Measurements from ENCODE around the gene PSMD5.

Gene PSMD5

GRCh38 chr9:120841930-120842684, 615 bp downstream of the PSMD5 start:
- Histone ChIP-seq H3K36me3 (ENCODE audit: insufficient read depth, low read length) (no peaks in the 10 kb centered on the region), H3K4me2 (ENCODE audit: low read depth, low read length, poor library complexity, severe bottlenecking) (peak overlapping the region; percentile 92), H4K20me1 (ENCODE audit: insufficient read depth, low read length, poor library complexity, severe bottlenecking) (peaks cover 3% of the 10 kb centered on the region), H3K4me1 (ENCODE audit: insufficient read depth, low read length, poor library complexity, severe bottlenecking) (peaks cover 12% of the 10 kb centered on the region), H2AFZ (ENCODE audit: low read length) (peak overlapping the region; percentile 89), H3K9me2 (replicated peaks; ENCODE audit: low read depth, low read length) (no peaks in the 10 kb centered on the region), H3K79me2 (ENCODE audit: insufficient read depth, low read length) (peaks cover 64% of the 10 kb centered on the region), H3F3A (ENCODE audit: low read depth) (no peaks in the 10 kb centered on the region), H3K9ac (ENCODE audit: low read depth, low read length, poor library complexity, severe bottlenecking) (peak overlapping the region; percentile 98), H3K27me3 (ENCODE audit: insufficient read depth, low read length, poor library complexity, severe bottlenecking) (no peaks in the 10 kb centered on the region), H3K4me3 (ENCODE audit: low read length, poor library complexity, severe bottlenecking) (peak overlapping the region; percentile 93), H3K9me3 (ENCODE audit: insufficient read depth, low read depth, low read length) (no peaks in the 10 kb centered on the region)
- TF ChIP-seq, protein P1, sequence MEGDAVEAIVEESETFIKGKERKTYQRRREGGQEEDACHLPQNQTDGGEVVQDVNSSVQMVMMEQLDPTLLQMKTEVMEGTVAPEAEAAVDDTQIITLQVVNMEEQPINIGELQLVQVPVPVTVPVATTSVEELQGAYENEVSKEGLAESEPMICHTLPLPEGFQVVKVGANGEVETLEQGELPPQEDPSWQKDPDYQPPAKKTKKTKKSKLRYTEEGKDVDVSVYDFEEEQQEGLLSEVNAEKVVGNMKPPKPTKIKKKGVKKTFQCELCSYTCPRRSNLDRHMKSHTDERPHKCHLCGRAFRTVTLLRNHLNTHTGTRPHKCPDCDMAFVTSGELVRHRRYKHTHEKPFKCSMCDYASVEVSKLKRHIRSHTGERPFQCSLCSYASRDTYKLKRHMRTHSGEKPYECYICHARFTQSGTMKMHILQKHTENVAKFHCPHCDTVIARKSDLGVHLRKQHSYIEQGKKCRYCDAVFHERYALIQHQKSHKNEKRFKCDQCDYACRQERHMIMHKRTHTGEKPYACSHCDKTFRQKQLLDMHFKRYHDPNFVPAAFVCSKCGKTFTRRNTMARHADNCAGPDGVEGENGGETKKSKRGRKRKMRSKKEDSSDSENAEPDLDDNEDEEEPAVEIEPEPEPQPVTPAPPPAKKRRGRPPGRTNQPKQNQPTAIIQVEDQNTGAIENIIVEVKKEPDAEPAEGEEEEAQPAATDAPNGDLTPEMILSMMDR (conservative IDR thresholded peaks at IDR 0.05; ENCODE audit: low read length): no peak
- TF ChIP-seq EZH2phosphoT487 (IDR thresholded peaks at IDR 0.05; ENCODE audit: borderline replicate concordance): no peak

DNA sequence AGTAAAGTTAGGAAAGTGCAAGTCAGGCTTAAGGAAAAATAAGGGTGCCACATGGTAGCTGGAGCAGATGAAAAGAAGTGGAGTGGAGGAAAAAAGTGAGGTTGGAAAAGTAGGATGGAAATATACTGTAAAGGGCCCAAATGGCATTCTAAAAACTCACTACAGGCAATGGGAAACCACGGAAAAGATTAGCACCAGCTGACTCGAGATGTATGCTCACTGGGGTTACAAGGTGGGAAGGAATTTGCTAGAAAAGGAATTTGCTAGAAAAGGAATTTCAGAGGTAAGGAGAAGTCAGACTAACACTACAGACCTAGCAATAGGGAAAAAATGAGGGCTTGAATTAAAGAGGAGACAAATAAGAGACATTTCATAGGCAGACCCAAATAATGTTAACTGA, 3.6 kb downstream of the PSMD5 start:
- Histone ChIP-seq H3K36me3 (ENCODE audit: insufficient read depth, low read length) (no peaks in the 10 kb centered on the region), H3K9me3 (ENCODE audit: insufficient read depth, low read depth, low read length) (no peaks in the 10 kb centered on the region), H4K20me1 (ENCODE audit: insufficient read depth, low read length, poor library complexity, severe bottlenecking) (peaks cover 3% of the 10 kb centered on the region), H3K9me2 (replicated peaks; ENCODE audit: low read depth, low read length) (no peaks in the 10 kb centered on the region), H3K4me3 (ENCODE audit: low read length, poor library complexity, severe bottlenecking) (peak overlapping the region; percentile 9), H3K27me3 (ENCODE audit: insufficient read depth, low read length, poor library complexity, severe bottlenecking) (no peaks in the 10 kb centered on the region), H3K4me2 (ENCODE audit: low read depth, low read length, poor library complexity, severe bottlenecking) (peak overlapping the region; percentile 47), H3F3A (ENCODE audit: low read depth) (no peaks in the 10 kb centered on the region), H3K4me1 (ENCODE audit: insufficient read depth, low read length, poor library complexity, severe bottlenecking) (peaks cover 7% of the 10 kb centered on the region), H3K9ac (ENCODE audit: low read depth, low read length, poor library complexity, severe bottlenecking) (peak overlapping the region; percentile 26), H2AFZ (ENCODE audit: low read length) (no peak overlapping the region), H3K79me2 (ENCODE audit: insufficient read depth, low read length) (peaks cover 51% of the 10 kb centered on the region)
- TF ChIP-seq, protein P1 (conservative IDR thresholded peaks at IDR 0.05; ENCODE audit: low read length): no peak
- TF ChIP-seq EZH2phosphoT487 (IDR thresholded peaks at IDR 0.05; ENCODE audit: borderline replicate concordance): no peak

GRCh38 chr9:120837921-120838320, 4.8 kb downstream of the PSMD5 start:
- Histone ChIP-seq H3K9me3 (ENCODE audit: insufficient read depth, low read depth, low read length) (no peaks in the 10 kb centered on the region), H2AFZ (ENCODE audit: low read length) (no peak overlapping the region), H4K20me1 (ENCODE audit: insufficient read depth, low read length, poor library complexity, severe bottlenecking) (peaks cover 3% of the 10 kb centered on the region), H3K36me3 (ENCODE audit: insufficient read depth, low read length) (peaks cover 4% of the 10 kb centered on the region; the same call in 1 of the 2 replicates), H3K9ac (ENCODE audit: low read depth, low read length, poor library complexity, severe bottlenecking) (no peak overlapping the region), H3K27me3 (ENCODE audit: insufficient read depth, low read length, poor library complexity, severe bottlenecking) (no peaks in the 10 kb centered on the region), H3K9me2 (replicated peaks; ENCODE audit: low read depth, low read length) (no peaks in the 10 kb centered on the region), H3K79me2 (ENCODE audit: insufficient read depth, low read length) (peaks cover 39% of the 10 kb centered on the region), H3F3A (ENCODE audit: low read depth) (no peaks in the 10 kb centered on the region), H3K4me2 (ENCODE audit: low read depth, low read length, poor library complexity, severe bottlenecking) (peak overlapping the region; percentile 47), H3K4me1 (ENCODE audit: insufficient read depth, low read length, poor library complexity, severe bottlenecking) (peaks cover 7% of the 10 kb centered on the region), H3K4me3 (ENCODE audit: low read length, poor library complexity, severe bottlenecking) (no peak overlapping the region)
- TF ChIP-seq, protein P1 (conservative IDR thresholded peaks at IDR 0.05; ENCODE audit: low read length): no peak
- TF ChIP-seq EZH2phosphoT487 (IDR thresholded peaks at IDR 0.05; ENCODE audit: borderline replicate concordance): no peak
